Caco-2 (cell line): Measurements from ENCODE around the gene PRRG2. TPM values are rescaled to one million over a fixed set of nuclear protein-coding genes. Genes with fewer than 3 reads are reported as not detected.

ENCODE experiments used
- BruUV-seq: library from RNA; stranded (reverse); fragments of 400-500 nt; replicated peaks from 2 replicates; lab custom pipeline; 2021; lab: Mats Ljungman, UMichigan
- CTCF ChIA-PET: fragments of 300-600 bp; sonication (Branson Sonifier 250); formaldehyde crosslinking; loops from one replicate; lab custom pipeline; 2022; ENCODE audit warnings: antibody characterized with exemption; lab: Charles Lee
- POLR2A ChIA-PET: fragments of 300-600 bp; sonication (Branson Sonifier 250); formaldehyde crosslinking; loops from one replicate; lab custom pipeline; 2022; ENCODE audit warnings: antibody characterized with exemption; lab: Charles Lee
- DNase-seq, 2 experiments: peaks; one replicate each; pipeline versions ENCODE4 v3.0.0 to v3.0.0-alpha.2; 2020 to 2022
- H3K27me3 ChIP-seq: replicated peaks from 2 replicates; pipeline ENCODE4 v1.6.0; 2011; ENCODE audit warnings: low read length; ENCODE audit not compliant: control insufficient read depth, insufficient read depth
- H3K36me3 ChIP-seq: 2 replicates; pipeline ENCODE4 v1.5.1; 2011; ENCODE audit warnings: low read length; ENCODE audit not compliant: control insufficient read depth, insufficient read depth
- H3K4me1 ChIP-seq: fragments of 250-450 bp; sonication (Bioruptor Pico); 2 replicates; pipeline ENCODE4 v1.5.1; 2020; ENCODE audit warnings: mild to moderate bottlenecking
- H3K4me3 ChIP-seq: 2 replicates; pipeline ENCODE4 v1.5.1; 2011; ENCODE audit warnings: low read depth, mild to moderate bottlenecking, control low read depth, low read length
- H3K9me3 ChIP-seq: fragments of 250-450 bp; sonication (Bioruptor Pico); 2 replicates; pipeline ENCODE4 v1.5.1; 2020; ENCODE audit warnings: mild to moderate bottlenecking, moderate library complexity
- H3K27ac Mint-ChIP-seq: one replicate; pipeline ENCODE4 v1.8.0; 2022; ENCODE audit warnings: mixed read lengths; ENCODE audit not compliant: unreplicated experiment
- H3K27me3 Mint-ChIP-seq: one replicate; pipeline ENCODE4 v1.8.0; 2022; ENCODE audit warnings: mixed read lengths; ENCODE audit not compliant: insufficient read depth, unreplicated experiment
- H3K36me3 Mint-ChIP-seq: one replicate; pipeline ENCODE4 v1.8.0; 2022; ENCODE audit warnings: mild to moderate bottlenecking, mixed read lengths; ENCODE audit not compliant: insufficient read depth, unreplicated experiment
- H3K4me1 Mint-ChIP-seq: one replicate; pipeline ENCODE4 v1.8.0; 2022; ENCODE audit warnings: low read depth, mixed read lengths; ENCODE audit not compliant: unreplicated experiment
- H3K4me3 Mint-ChIP-seq: one replicate; pipeline ENCODE4 v1.8.0; 2022; ENCODE audit warnings: mild to moderate bottlenecking, moderate library complexity, mixed read lengths; ENCODE audit not compliant: unreplicated experiment
- H3K9me3 Mint-ChIP-seq: one replicate; pipeline ENCODE4 v1.8.0; 2022; ENCODE audit warnings: mixed read lengths; ENCODE audit not compliant: unreplicated experiment
- CTCF ChIP-seq, 2 experiments: fragments of 200-600 bp in 1 of 2; IDR thresholded peaks; 1 replicate in 1 of 2; 2 replicates in 1 of 2; pipeline versions ENCODE4 v1.5.1 to v1.8.0; 2011 to 2022; ENCODE audit warnings: antibody characterized with exemption in 1 of 2, control low read depth in 1 of 2, inconsistent platforms in 1 of 2, low read depth in 1 of 2, low read length in 1 of 2, mild to moderate bottlenecking in 1 of 2, moderate library complexity in 1 of 2; ENCODE audit not compliant: insufficient read depth in 1 of 2, severe bottlenecking in 1 of 2, unreplicated experiment in 1 of 2
- intact Hi-C: fragments of 100-400 bp; cut with micrococcal nuclease; formaldehyde crosslinking; loops from one replicate; pipeline ENCODE4 v1.10.0; 2022; ENCODE audit not compliant: unreplicated experiment
- total RNA-seq: library from RNA; stranded (reverse); gene quantifications from 2 replicates; pipeline ENCODE4 v1.2.3, GENCODE V29; 2022

Gene PRRG2
- total RNA-seq, 1 experiment from 2014 or later: 7.7 TPM

GRCh38 chr19:49559443-49559842 is 21.7 kb upstream of the PRRG2 start:
- no peak for DNase-seq
- Histone ChIP-seq H3K36me3 (peaks cover under 1% of the 10 kb centered on the region; the same call in 1 of the 2 replicates), H3K9me3 (no peaks in the 10 kb centered on the region), H3K4me1 (peaks cover 5% of the 10 kb centered on the region), H3K4me3 (no peak overlapping the region), H3K27me3 (no peaks in the 10 kb centered on the region)
- Mint-ChIP-seq H3K27ac (no peak overlapping the region), H3K36me3 (peaks cover 64% of the 10 kb centered on the region), H3K27me3 (no peaks in the 10 kb centered on the region), H3K4me3 (no peak overlapping the region), H3K9me3 (no peaks in the 10 kb centered on the region), H3K4me1 (peaks cover 7% of the 10 kb centered on the region)
- intact Hi-C loops: no loop called here
- no TSS peak for BruUV-seq
- no peak for TF ChIP-seq CTCF (IDR thresholded peaks at IDR 0.05; ENCODE audit: insufficient read depth in 1 of 2, low read depth in 1 of 2, low read length in 1 of 2, severe bottlenecking in 1 of 2, unreplicated experiment in 1 of 2)
- POLR2A ChIA-PET: no interaction called here
- CTCF ChIA-PET: interaction anchor here (0.5 to 2.1 kb wide), 5 partner anchors 11 to 115 kb away, joined by 3 to 7 read pairs (median 5); no protein-coding TSS in a partner anchor

- ChIA-PET CTCF (interaction anchor here (1.8 kb wide), 1 partner anchor 13 kb away, joined by 5 read pairs; no protein-coding TSS in a partner anchor), POLR2A (no interaction called here)
These were observed 21.2 kb upstream of the PRRG2 start for GRCh38 chr19:49559928-49560327.

GRCh38 chr19:49560358-49560900 is 20.7 kb upstream of the PRRG2 start:
- H3K4me1 ChIP-seq: no peaks in the 10 kb centered on the region
- no peak overlapping the region for H3K4me3 ChIP-seq
- no peak for TF ChIP-seq CTCF (IDR thresholded peaks at IDR 0.05; ENCODE audit: insufficient read depth in 1 of 2, low read depth in 1 of 2, low read length in 1 of 2, severe bottlenecking in 1 of 2, unreplicated experiment in 1 of 2)
- no peak for DNase-seq
- peaks cover 2% of the 10 kb centered on the region; the same call in 1 of the 2 replicates for H3K36me3 ChIP-seq
- H3K36me3 Mint-ChIP-seq: peaks cover 62% of the 10 kb centered on the region
- H3K27me3 ChIP-seq: no peaks in the 10 kb centered on the region
- POLR2A ChIA-PET: interaction anchor here (1.0 kb wide), 2 partner anchors 65 to 80 kb away, joined by 3 read pairs; partner anchors contain the start of gene RRAS
- BruUV-seq: no TSS peak
- H3K4me3 Mint-ChIP-seq: no peak overlapping the region
- H3K27me3 Mint-ChIP-seq: no peaks in the 10 kb centered on the region
- no peak overlapping the region for H3K27ac Mint-ChIP-seq
- CTCF ChIA-PET: interaction anchor here (1.0 to 1.8 kb wide), 2 partner anchors 10 to 14 kb away, joined by 4 to 5 read pairs; no protein-coding TSS in a partner anchor
- no peaks in the 10 kb centered on the region for H3K9me3 ChIP-seq
- no peaks in the 10 kb centered on the region for H3K9me3 Mint-ChIP-seq
- intact Hi-C loops: no loop called here
- H3K4me1 Mint-ChIP-seq: no peaks in the 10 kb centered on the region

More at GRCh38 chr19:49559928-49560327, 21.2 kb upstream of the PRRG2 start:
- H3K27me3 Mint-ChIP-seq: no peaks in the 10 kb centered on the region
- no TSS peak for BruUV-seq
- no peak overlapping the region for H3K4me3 Mint-ChIP-seq
- no peak overlapping the region for H3K27ac Mint-ChIP-seq
- TF ChIP-seq CTCF (IDR thresholded peaks at IDR 0.05; ENCODE audit: insufficient read depth in 1 of 2, low read depth in 1 of 2, low read length in 1 of 2, severe bottlenecking in 1 of 2, unreplicated experiment in 1 of 2): no peak
- H3K9me3 ChIP-seq: no peaks in the 10 kb centered on the region
- no peaks in the 10 kb centered on the region for H3K9me3 Mint-ChIP-seq
- H3K4me1 ChIP-seq: peaks cover under 1% of the 10 kb centered on the region; the same call in 1 of the 2 replicates
- peaks cover 63% of the 10 kb centered on the region for H3K36me3 Mint-ChIP-seq
- H3K4me1 Mint-ChIP-seq: peaks cover 2% of the 10 kb centered on the region
- no peak for DNase-seq
- H3K27me3 ChIP-seq: no peaks in the 10 kb centered on the region
- peaks cover 2% of the 10 kb centered on the region; the same call in 1 of the 2 replicates for H3K36me3 ChIP-seq
- intact Hi-C loops: no loop called here
- no peak overlapping the region for H3K4me3 ChIP-seq
